Epithelial cell of proximal tubule (primary cell): ENCODE results near the gene MMP11. TPM values are rescaled to one million over a fixed set of nuclear protein-coding genes. Genes with fewer than 3 reads are reported as not detected.
A peak's percentile ranks its signal among the peaks of the same experiment; 100 is the strongest.

Experiments used
- DNase-seq: peaks from one replicate; pipeline ENCODE4 v3.0.0-alpha.2; 2011; ENCODE audit warnings: low read depth
- H3K4me3 ChIP-seq: 2 replicates; pipeline ENCODE4 v1.5.1; 2011; ENCODE audit warnings: low read depth, mild to moderate bottlenecking, low read length
- CTCF ChIP-seq: conservative IDR thresholded peaks from 2 replicates; pipeline ENCODE4 v1.5.1; 2012; ENCODE audit warnings: low read depth, mild to moderate bottlenecking, low read length
- total RNA-seq: library from RNA; depleted of rRNA; stranded (reverse); fragments of >200 nt; gene quantifications from 2 replicates; pipeline ENCODE4 v1.2.3, GENCODE V29; 2015

Gene MMP11
- total RNA-seq, 1 donor from 2014 or later: 22.3 TPM

GRCh38 chr22:23760056-23760455, 12.6 kb upstream of the MMP11 start:
- no peak overlapping the region for H3K4me3 ChIP-seq

GRCh38 chr22:23762842-23763578, 9.6 kb upstream of the MMP11 start, which contains the start of gene C22orf15:
C22orf15 (plus strand) TSS chr22:23762990; CDS start chr22:23763307, 317 bp downstream.
- no peak for DNase-seq
- no peak within 1 kb of the TSS for H3K4me3 ChIP-seq
- TF ChIP-seq CTCF: no peak

More at GRCh38 chr22:23760056-23760455, 12.6 kb upstream of the MMP11 start:
- no peak for TF ChIP-seq CTCF
- DNase-seq: no peak

- no peak overlapping the region for H3K4me3 ChIP-seq
- no peak for TF ChIP-seq CTCF
- no peak for DNase-seq
These were observed 9.1 kb upstream of the MMP11 start for GRCh38 chr22:23763579-23763945.

- no peak for TF ChIP-seq CTCF
- no peak overlapping the region for H3K4me3 ChIP-seq
- no peak for DNase-seq
These were observed 8.7 kb upstream of the MMP11 start for GRCh38 chr22:23763954-23764353.

GRCh38 chr22:23764899-23765881, 7.5 kb upstream of the MMP11 start:
- DNase-seq: no peak
- no peak overlapping the region for H3K4me3 ChIP-seq
- no peak for TF ChIP-seq CTCF

- H3K4me3 ChIP-seq: peak overlapping the region; percentile 78
- no peak for TF ChIP-seq CTCF
- DNase-seq: no peak
These were observed 5.4 kb upstream of the MMP11 start for GRCh38 chr22:23767303-23767672.
